HG03469 (cell line): ENCODE data around the gene NEB.
"Not testable (repeated sequence)": the region's sequence is repeated elsewhere in the genome, so short reads cannot be mapped to it uniquely, and the experiment has no call there.

ENCODE experiments used
- ATAC-seq: cut with Tn5 transposase; IDR thresholded peaks from one replicate; pipeline ENCODE4 v1.9.1; 2021; ENCODE audit warnings: mild to moderate bottlenecking, moderate library complexity, moderate number of reproducible peaks; ENCODE audit not compliant: unreplicated experiment

Gene NEB

GRCh38 chr2:151761687-151762086 lies 27.4 kb upstream of the NEB start:
- no peak for ATAC-seq

- ATAC-seq, result no peak
These were observed 26.9 kb upstream of the NEB start for GRCh38 chr2:151761193-151761592.

GRCh38 chr2:151760139-151760650 lies 25.9 kb upstream of the NEB start:
- ATAC-seq, result no peak

- ATAC-seq, result no peak
These were observed 24.5 kb upstream of the NEB start for GRCh38 chr2:151758744-151759143.

GRCh38 chr2:151757861-151758260 lies 23.6 kb upstream of the NEB start:
- no peak for ATAC-seq

GRCh38 chr2:151756820-151757219 lies 22.5 kb upstream of the NEB start:
- ATAC-seq, result no peak

GRCh38 chr2:151754253-151754897 lies 20.1 kb upstream of the NEB start:
- no peak for ATAC-seq

- ATAC-seq, result no peak
These were observed 19.3 kb upstream of the NEB start for GRCh38 chr2:151753540-151753939.

- not testable (repeated sequence) for ATAC-seq
These were observed 11.0 kb upstream of the NEB start for GRCh38 chr2:151745261-151745660.

- peak; percentile 54 for ATAC-seq
These were observed 3.9 kb downstream of the NEB start for GRCh38 chr2:151730262-151730975.

GRCh38 chr2:151729837-151730236 lies 4.4 kb downstream of the NEB start:
- peak; percentile 11 for ATAC-seq

GRCh38 chr2:151729415-151729811 lies 4.9 kb downstream of the NEB start:
- ATAC-seq, result no peak

- no peak for ATAC-seq
These were observed 5.4 kb downstream of the NEB start for GRCh38 chr2:151728804-151729414.

GRCh38 chr2:151727593-151728552 lies 6.4 kb downstream of the NEB start:
- ATAC-seq, result no peak

GRCh38 chr2:151721161-151721560 lies 13.1 kb downstream of the NEB start:
- no peak for ATAC-seq

GRCh38 chr2:151720521-151720920 lies 13.8 kb downstream of the NEB start:
- ATAC-seq, result no peak

- ATAC-seq, result no peak
These were observed 15.5 kb downstream of the NEB start for GRCh38 chr2:151718796-151719195.

- no peak for ATAC-seq
These were observed 16.0 kb downstream of the NEB start for GRCh38 chr2:151718247-151718646.

GRCh38 chr2:151716721-151717120 lies 17.6 kb downstream of the NEB start:
- ATAC-seq, result no peak

GRCh38 chr2:151713291-151713903 lies 20.9 kb downstream of the NEB start:
- no peak for ATAC-seq
